ENCODE measurements around the gene BAZ2B.

DNA sequence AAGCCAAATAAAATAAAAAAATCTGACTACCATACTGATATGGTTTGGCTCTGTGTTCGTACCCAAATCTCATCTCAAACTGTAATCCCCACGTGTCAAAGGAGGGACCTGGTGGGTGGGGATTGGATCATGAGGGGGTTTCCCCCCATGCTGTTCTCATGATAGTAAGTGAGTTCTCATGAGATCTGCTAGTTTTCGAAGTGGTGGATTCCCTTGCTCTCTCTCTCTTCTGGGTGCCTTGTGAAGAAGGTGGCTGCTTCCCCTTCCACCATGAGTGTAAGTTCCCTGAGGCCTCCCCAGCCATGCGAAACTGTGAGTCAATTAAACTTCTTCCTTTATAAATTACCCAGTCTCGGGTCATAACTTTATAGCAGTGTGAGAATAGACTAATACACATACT, 206.1 kb downstream of the BAZ2B start:
- TF ChIP-seq, protein P1, sequence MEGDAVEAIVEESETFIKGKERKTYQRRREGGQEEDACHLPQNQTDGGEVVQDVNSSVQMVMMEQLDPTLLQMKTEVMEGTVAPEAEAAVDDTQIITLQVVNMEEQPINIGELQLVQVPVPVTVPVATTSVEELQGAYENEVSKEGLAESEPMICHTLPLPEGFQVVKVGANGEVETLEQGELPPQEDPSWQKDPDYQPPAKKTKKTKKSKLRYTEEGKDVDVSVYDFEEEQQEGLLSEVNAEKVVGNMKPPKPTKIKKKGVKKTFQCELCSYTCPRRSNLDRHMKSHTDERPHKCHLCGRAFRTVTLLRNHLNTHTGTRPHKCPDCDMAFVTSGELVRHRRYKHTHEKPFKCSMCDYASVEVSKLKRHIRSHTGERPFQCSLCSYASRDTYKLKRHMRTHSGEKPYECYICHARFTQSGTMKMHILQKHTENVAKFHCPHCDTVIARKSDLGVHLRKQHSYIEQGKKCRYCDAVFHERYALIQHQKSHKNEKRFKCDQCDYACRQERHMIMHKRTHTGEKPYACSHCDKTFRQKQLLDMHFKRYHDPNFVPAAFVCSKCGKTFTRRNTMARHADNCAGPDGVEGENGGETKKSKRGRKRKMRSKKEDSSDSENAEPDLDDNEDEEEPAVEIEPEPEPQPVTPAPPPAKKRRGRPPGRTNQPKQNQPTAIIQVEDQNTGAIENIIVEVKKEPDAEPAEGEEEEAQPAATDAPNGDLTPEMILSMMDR (IDR thresholded peaks at IDR 0.05; ENCODE audit: poor library complexity, severe bottlenecking), result no peak
- TF ChIP-seq POLR2AphosphoS5 (IDR thresholded peaks at IDR 0.05) (no peak), EZH2 (IDR thresholded peaks at IDR 0.05; ENCODE audit: borderline replicate concordance, insufficient read depth, low read length, poor library complexity, severe bottlenecking) (no peak), TAF1 (IDR thresholded peaks at IDR 0.05; ENCODE audit: low read depth) (no peak), SMC3 (conservative IDR thresholded peaks at IDR 0.05; ENCODE audit: poor library complexity) (no peak), REST (IDR thresholded peaks at IDR 0.05; ENCODE audit: borderline replicate concordance) (no peak), EP300 (conservative IDR thresholded peaks at IDR 0.05; ENCODE audit: poor library complexity, severe bottlenecking) (no peak), RAD21 (conservative IDR thresholded peaks at IDR 0.05) (no peak), MXI1 (conservative IDR thresholded peaks at IDR 0.05; ENCODE audit: poor library complexity, severe bottlenecking) (no peak)
